GM19025 (cell line): ENCODE measurements around the gene PHF21A.
"Not testable (repeated sequence)": the region's sequence is repeated elsewhere in the genome, so short reads cannot be mapped to it uniquely, and the experiment has no call there.

Experiments
- ATAC-seq: cut with Tn5 transposase; IDR thresholded peaks from one replicate; pipeline ENCODE4 v1.9.1; 2021; ENCODE audit warnings: mild to moderate bottlenecking, low read depth, moderate library complexity; ENCODE audit not compliant: unreplicated experiment

Gene PHF21A

GRCh38 chr11:46121724-46122477, 647 bp upstream of the PHF21A start:
- ATAC-seq = peak; percentile 46

DNA sequence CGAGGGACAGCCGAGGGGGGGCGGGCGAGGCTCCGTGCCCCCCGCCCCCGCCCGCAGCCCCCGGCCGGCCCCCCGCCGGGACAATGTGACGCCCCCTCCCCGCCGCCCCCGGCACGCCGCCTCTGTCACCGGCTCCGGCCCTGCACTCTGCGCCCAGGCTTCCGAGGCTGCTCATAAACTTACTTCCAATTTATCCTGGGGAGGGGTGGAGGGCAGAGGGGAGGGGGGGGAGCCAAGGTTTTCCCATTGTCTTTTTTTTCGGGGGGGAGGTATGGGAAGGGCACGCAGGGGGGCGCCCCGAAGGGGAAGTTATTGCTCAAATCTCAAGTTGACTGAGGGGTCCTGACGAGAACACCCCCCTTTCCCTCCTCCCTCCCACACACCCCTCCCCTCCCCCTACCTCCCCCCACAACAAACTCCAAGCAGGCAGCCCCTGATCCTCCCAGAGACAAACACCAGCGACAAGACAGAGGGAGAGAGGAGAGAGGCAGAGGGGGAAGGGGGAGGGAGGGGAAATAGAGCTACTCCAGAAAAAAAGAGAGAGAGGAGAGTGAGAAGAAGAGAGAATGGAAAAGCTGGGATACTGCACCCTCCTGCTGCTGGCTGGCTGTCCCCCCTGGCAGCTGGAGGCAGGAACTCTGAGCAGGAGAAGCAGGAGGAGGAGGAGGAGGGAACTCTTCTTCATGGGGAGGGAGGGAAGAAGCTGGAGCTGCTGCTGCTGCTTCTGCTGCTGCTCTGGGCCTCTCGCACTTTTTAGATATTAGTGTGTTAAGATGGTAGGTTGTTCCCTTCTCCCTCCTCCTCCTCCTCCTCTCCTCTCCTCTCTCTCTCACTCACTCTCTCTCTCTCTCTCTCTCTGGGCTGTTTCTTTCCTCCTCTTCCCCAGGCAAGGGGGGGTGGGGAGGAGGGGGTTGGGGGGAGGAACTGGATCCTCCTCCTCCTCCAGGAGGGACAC, 631 bp downstream of the PHF21A start:
- ATAC-seq = peak; percentile 11

DNA sequence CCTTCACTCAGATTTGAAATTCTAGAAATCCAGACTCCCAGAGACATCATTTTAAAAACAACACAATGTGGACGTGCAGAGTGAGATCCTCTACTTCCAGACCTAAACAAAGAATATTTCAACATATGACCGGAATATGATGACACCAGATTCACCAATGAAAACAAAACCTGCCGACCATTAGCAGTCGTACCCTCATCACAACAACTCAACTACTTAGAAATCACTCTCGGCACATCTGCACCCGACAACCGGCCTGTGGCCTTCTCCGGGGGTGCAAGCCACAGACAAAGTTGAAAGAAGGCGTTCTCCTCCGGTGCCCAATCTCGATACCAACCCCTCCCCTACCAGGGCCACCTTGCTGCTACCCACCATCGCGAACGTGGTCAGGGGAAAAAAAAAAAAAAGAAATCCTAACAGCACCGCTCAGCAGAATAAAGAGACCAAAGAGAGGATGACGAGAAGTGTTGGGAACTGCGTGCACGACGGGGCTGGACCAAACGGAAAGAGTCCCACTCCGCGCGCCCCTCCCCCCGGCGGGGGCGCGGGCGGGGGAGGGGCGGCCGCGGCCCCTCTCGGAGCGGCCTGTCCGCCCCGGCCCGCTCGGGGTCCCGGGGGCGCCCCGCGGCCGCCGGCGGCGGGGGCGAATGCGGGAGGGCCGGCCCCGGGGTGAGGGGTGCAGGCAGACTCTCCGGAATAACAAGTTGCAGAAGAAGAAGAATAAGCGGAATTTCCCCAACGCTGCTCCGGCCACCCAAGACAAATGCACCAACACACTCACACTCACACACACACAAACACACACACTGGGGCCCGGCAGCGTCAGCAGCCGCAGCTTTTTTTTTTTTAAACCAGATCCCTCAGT, 1.7 kb downstream of the PHF21A start:
- ATAC-seq = no peak

GRCh38 chr11:46118702-46119351, 2.4 kb downstream of the PHF21A start:
- ATAC-seq = no peak

- ATAC-seq = no peak
Observed at GRCh38 chr11:46117842-46118241, 3.4 kb downstream of the PHF21A start.

DNA sequence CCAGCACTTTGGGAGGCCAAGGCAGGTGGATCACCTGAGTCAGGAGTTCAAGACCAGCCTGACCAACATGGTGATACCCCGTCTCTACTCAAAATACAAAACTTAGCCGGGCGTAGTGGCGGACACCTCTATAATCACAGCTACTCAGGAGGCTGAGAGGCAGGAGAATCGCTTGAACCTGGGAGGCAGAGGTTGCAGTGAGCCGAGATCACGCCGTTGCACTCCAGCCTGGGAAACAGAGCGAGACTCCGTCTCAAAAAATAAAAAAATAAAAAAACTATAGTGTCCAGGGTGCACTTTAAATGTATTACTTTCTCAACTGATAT, 4.6 kb downstream of the PHF21A start:
- ATAC-seq = not testable (repeated sequence)

- ATAC-seq = no peak
Observed at GRCh38 chr11:46116007-46116711, 5.1 kb downstream of the PHF21A start.

- ATAC-seq = no peak
Observed at GRCh38 chr11:46114961-46115360, 6.3 kb downstream of the PHF21A start.

DNA sequence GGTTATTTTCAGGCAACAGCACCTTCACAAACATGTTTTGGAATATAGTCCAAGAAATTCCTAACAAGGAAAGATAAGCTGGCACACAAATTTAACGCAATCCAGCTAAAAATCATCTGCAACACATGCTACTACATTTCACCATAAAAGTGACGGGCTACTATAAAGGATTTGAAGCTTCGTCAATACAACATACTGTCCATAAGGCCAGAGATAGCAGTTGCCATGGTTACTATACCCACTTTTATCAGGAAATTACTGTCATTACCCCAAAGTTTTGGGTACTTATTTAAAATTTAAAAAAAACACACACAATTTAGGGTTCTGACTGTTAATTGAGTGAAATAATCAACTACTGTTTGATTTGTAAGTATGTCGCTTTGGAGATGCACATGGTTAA, 6.9 kb downstream of the PHF21A start:
- ATAC-seq = no peak

DNA sequence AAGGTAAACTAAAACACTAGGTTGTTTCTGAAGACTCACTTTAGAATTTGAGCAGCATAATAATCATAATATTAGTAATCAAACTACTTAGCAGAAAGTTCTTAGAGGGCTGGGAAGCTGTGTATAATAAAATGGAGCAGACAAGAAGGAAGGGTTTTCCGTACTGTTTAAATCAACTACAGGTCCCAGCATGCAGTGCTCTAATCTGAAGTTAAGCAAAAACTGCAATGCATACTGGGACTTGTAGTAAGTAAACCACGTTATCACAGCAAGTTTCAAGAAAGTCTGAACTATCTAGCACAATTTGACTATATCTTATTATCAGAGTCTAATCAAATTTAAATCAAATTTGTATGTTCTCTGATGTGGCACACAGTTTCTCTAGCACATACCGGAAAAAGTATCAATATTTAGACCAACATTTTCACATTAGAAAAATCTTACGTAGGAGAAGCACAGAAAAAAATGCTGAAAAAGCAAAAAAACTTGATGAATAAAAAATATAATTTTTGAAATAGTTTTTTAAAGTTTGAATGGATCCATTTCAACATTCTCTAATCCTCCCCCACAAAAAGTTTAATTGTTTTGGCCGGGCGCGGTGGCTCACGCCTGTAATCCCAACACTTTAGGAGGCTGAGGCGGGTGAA, 8.2 kb downstream of the PHF21A start:
- no peak for ATAC-seq

GRCh38 chr11:46108751-46109150, 12.5 kb downstream of the PHF21A start:
- no peak for ATAC-seq

DNA sequence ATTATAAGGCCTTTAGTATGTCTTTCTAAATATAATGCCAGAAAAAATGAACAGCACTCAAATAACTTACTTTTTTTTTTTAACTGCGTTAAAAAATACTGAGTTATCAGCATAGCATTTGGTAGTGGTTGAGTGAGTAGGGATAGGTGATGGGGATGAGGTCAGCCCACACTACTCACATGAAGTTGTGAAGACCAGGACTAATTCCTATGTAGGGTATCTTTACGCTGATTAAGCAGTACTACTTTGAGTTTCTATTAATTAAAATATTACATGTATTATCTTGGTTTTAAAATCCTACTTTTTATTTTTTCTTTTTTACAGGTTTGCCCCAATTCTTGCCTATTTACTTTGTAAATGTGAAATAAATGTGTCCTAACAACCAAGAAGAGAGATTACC, 13.5 kb downstream of the PHF21A start:
- ATAC-seq = no peak

DNA sequence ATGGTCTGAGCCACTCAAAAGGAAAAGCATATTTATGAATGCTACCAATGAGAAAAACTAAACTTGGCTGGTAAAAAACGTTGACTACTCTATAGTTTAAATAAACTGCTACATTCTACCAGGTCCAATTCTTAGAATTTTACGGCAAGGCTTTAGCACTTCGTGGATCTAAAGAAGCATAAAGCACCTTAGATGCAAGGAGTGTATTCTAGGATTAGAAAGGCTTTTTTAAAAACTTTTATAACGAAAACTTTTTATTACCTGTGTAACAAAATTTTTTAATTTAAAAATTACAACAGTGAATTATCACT, 13.9 kb downstream of the PHF21A start:
- no peak for ATAC-seq

GRCh38 chr11:46106530-46107407, 14.5 kb downstream of the PHF21A start:
- ATAC-seq = no peak

DNA sequence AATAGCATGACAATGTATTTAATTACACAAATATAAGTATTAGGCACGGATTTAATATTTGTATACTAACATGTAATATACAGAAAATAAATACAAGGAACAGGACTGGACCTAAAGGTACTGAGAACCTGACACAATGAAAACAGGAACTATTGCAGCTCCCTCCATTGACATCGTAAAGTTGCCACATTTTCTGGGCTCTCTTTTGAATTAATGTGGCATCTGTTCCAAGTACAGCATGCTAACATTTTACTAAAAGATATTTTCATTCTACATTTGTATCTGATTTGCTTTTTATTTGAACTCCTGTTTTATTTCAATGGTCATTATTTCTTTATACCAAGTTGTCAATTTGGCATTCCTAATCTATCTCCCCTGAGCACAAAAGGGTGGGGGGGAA, 15.3 kb downstream of the PHF21A start:
- no peak for ATAC-seq

DNA sequence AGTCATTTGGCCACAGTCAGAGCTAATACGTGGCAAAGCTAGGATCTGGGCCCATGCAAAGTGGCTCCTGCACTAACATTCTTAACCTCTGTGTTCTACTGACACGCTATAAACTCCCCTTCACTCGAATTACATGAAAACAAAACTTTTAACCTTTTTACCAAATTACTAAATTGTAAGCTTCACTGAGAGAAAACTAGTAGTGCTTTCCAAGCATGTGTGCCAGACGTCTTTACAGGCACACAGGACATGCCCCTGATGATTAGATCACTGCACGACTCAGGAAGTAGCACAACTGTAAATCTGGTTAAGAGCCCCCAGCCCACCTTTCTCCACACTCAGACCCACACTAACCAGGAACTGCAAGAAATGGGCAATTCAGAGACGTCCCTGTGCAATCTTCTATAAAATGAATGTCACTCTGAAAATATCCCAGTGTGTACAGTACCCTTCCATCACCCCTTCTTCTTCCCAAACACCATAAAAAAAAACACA, 16.1 kb downstream of the PHF21A start:
- ATAC-seq = no peak

DNA sequence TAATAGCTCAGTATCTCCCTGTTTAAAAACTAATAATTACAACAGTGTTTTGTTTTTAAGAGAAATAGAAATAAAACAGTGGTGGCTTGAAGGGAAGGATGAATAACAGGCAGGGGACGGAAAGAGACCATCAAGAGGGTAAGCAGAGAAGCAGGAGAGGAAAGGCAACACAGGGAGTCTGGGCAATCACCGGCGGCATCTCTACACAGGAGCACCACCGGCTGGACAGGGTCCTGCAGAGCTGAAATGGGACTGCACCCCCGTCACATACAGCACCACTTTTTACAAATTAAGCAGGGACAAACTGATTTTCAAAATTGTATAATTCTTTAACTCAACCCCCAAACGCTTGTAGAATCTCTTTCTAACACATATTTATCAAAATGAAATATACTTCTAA, 18.4 kb downstream of the PHF21A start:
- ATAC-seq = no peak

- peak; percentile 87 for ATAC-seq
Observed at GRCh38 chr11:46100670-46101069, 20.6 kb downstream of the PHF21A start.
